GM19372 (cell line): ENCODE data around the gene SMARCA2.

Experiments
- ATAC-seq: cut with Tn5 transposase; IDR thresholded peaks from one replicate; pipeline ENCODE4 v1.9.1; 2021; ENCODE audit warnings: mild to moderate bottlenecking, low read depth, moderate library complexity; ENCODE audit not compliant: unreplicated experiment

SMARCA2 gene

GRCh38 chr9:2198956-2199635 is 183.9 kb downstream of the SMARCA2 start:
- no peak for ATAC-seq

GRCh38 chr9:2199999-2200796 is 185.1 kb downstream of the SMARCA2 start:
- ATAC-seq, result no peak

GRCh38 chr9:2208465-2208864 is 193.3 kb downstream of the SMARCA2 start:
- no peak for ATAC-seq

DNA sequence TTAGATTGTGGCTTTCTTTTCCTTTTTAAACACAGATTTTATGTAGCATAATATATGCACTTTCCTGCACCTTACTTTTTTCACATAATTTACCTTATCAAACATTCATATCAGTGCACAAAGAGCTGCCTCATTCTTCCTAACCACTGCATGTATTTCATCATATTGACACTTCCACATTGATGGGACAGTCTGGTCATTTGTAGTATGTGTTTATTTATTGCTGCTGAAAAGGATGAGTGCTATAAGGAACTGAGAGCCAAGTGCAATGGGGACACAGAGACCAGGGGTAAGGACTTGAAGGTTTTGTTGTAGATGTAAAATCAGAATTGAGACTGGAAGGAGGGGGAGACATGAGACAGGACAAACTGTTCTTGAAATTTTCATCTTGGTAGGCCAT is 193.8 kb downstream of the SMARCA2 start:
- no peak for ATAC-seq

- no peak for ATAC-seq
Measured at GRCh38 chr9:2209400-2209799, 194.3 kb downstream of the SMARCA2 start.

- ATAC-seq, result no peak
Measured at GRCh38 chr9:2210201-2210600, 195.1 kb downstream of the SMARCA2 start.

DNA sequence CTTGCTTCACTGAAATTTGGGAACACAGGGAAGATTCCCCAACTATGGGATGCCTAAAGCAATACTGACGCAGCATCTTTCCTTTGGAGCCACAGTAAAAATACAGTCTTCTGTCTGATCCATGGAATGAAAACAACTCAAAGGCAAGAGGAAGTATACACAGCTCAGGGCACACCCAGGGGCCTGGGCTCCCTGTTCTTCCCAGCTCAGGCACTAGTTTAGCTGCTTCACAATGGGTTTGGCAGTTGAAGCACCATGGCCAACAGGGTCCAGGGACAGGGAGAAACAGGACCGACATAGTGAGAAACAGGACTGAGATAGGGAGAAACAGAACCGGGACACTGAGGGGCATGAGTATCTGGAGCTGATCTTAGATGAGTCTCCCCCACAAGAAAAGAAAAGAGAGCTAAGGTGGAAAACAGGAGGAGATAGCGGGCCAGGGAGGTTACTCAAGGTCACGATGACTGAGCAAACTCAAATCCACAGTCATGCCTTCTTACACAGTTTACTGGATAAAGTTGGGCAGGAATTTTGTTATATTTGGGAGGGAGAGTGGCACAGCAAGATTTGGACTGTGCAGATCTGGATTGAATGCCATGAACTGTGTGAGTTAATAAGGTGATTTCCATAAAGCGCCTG is 198.8 kb downstream of the SMARCA2 start:
- ATAC-seq, result no peak

- no peak for ATAC-seq
Measured at GRCh38 chr9:2214707-2215106, 199.6 kb downstream of the SMARCA2 start.

DNA sequence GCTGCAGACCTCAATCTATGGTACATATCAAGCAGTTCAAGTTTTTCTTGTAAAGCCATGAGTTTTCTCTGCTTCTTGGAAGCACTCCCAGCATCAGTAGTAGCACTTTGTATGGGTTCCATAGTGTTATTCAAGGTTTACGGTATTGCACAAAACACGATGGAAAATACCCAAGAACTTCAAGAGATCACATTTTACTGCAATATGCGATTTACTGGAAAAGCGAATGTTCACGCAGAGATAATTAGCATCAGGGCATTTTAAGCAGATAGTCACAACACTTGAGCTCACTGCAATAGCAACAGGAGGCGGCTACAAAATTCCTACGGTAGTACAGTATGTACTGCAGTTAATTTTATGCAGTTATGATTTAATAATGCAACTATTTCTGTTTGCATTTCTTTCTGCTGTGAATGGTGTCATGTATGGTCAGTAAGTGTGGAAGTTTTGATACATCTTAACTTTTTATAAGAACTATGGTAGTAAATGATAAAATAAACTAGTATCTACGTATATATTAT is 200.8 kb downstream of the SMARCA2 start:
- ATAC-seq, result no peak

GRCh38 chr9:2216591-2216990 is 201.4 kb downstream of the SMARCA2 start:
- no peak for ATAC-seq

GRCh38 chr9:2217540-2217939 is 202.4 kb downstream of the SMARCA2 start:
- no peak for ATAC-seq

GRCh38 chr9:2220036-2220435 is 204.9 kb downstream of the SMARCA2 start:
- ATAC-seq, result no peak

GRCh38 chr9:2227144-2227867 is 212.2 kb downstream of the SMARCA2 start:
- ATAC-seq, result no peak

- ATAC-seq, result no peak
Measured at GRCh38 chr9:2228132-2228531, 213.0 kb downstream of the SMARCA2 start.

GRCh38 chr9:2228641-2229040 is 213.5 kb downstream of the SMARCA2 start:
- no peak for ATAC-seq

- ATAC-seq, result no peak
Measured at GRCh38 chr9:2229109-2229721, 214.1 kb downstream of the SMARCA2 start.

GRCh38 chr9:2230362-2230761 is 215.2 kb downstream of the SMARCA2 start:
- ATAC-seq, result no peak

GRCh38 chr9:2231101-2231500 is 216.0 kb downstream of the SMARCA2 start:
- ATAC-seq, result no peak

DNA sequence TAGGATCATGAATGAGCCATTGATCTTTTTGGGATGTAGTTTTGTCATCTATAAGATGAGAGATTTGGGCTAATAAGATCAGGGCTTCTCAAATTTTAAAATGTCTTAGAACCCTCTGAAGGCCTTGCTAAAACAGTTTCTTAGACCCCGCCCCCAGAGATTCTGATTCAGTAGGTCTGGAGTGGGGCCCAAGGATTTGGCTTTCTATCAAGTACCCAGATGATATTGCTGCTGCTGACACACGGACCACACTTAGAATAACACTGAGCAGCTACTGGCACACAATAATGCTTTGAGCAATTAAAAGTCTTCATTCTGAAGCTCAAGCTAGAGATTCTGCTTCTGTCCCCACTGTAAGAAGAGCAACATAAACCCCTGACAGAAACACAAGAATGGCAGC is 216.7 kb downstream of the SMARCA2 start:
- no peak for ATAC-seq

GRCh38 chr9:2233274-2233673 is 218.1 kb downstream of the SMARCA2 start:
- ATAC-seq, result no peak
